Caki2 (cell line): Measurements from ENCODE around the gene MANF. TPM values are rescaled to one million over a fixed set of nuclear protein-coding genes. Genes with fewer than 3 reads are reported as not detected.

Experiments
- DNase-seq: peaks from one replicate; pipeline ENCODE4 v3.0.0-alpha.2; 2015; ENCODE audit warnings: low read depth
- in situ Hi-C: cut with HindIII; loops from 2 replicates; pipeline ENCODE4 v1.10.0; 2016; ENCODE audit warnings: low sequenced_read_pairs, low pct_unique_long_range_greater_than_20kb, mixed read lengths
- total RNA-seq: library from RNA; depleted of rRNA; stranded (reverse); fragments of >200 nt; shearing (Covaris generic); gene quantifications from 2 replicates; pipeline ENCODE4 v1.2.3, GENCODE V29; 2014; ENCODE audit warnings: low replicate concordance; rRNA removed

MANF gene
- total RNA-seq, 1 experiment from 2014 or later, result 108 TPM

- DNase-seq, result no peak
- in situ Hi-C loops, result no loop called here
Observed at GRCh38 chr3:51398595-51399310, 13.7 kb downstream of the MANF start.

GRCh38 chr3:51400166-51400565 lies 15.1 kb downstream of the MANF start:
- in situ Hi-C loops, result no loop called here
- no peak for DNase-seq

GRCh38 chr3:51401735-51402134 lies 16.6 kb downstream of the MANF start:
- in situ Hi-C loops, result no loop called here
- DNase-seq, result no peak

GRCh38 chr3:51403675-51404074 lies 18.6 kb downstream of the MANF start:
- in situ Hi-C loops, result no loop called here
- DNase-seq, result no peak

- in situ Hi-C loops, result no loop called here
- DNase-seq, result no peak
Observed at GRCh38 chr3:51408021-51408420, 22.9 kb downstream of the MANF start.

GRCh38 chr3:51408813-51409212 lies 23.7 kb downstream of the MANF start:
- DNase-seq, result no peak
- in situ Hi-C loops, result no loop called here

- DNase-seq, result no peak
- in situ Hi-C loops, result no loop called here
Observed at GRCh38 chr3:51422211-51422610, 37.1 kb downstream of the MANF start.

GRCh38 chr3:51426921-51427320 lies 41.8 kb downstream of the MANF start:
- in situ Hi-C loops, result no loop called here
- no peak for DNase-seq

- DNase-seq, result no peak
- in situ Hi-C loops, result no loop called here
Observed at GRCh38 chr3:51429138-51429537, 44.0 kb downstream of the MANF start.

- no peak for DNase-seq
- in situ Hi-C loops, result no loop called here
Observed at GRCh38 chr3:51434110-51434509, 49.0 kb downstream of the MANF start.

- in situ Hi-C loops, result no loop called here
- peak; percentile 4 for DNase-seq
Observed at GRCh38 chr3:51434746-51435327, 49.7 kb downstream of the MANF start.

- in situ Hi-C loops, result no loop called here
- no peak for DNase-seq
Observed at GRCh38 chr3:51436998-51437639, 52.0 kb downstream of the MANF start.

Other genes starting within 250 kb of the MANF start
- 31.5 and 35.6 TPM in 2 replicates for gene RBM15B, start 6.0 kb downstream of the MANF start, total RNA-seq
- gene DCAF1, start 114.7 kb downstream of the MANF start, total RNA-seq, result 3.0 and 6.6 TPM in 2 replicates
- gene RAD54L2, start 153.4 kb downstream of the MANF start, total RNA-seq, result 5.8 and 11.1 TPM in 2 replicates